HG03442 (cell line): ENCODE data around the gene WNT11.
A peak's percentile ranks its signal among the peaks of the same experiment; 100 is the strongest.

Experiments
- ATAC-seq: cut with Tn5 transposase; IDR thresholded peaks from one replicate; pipeline ENCODE4 v1.9.1; 2021; ENCODE audit warnings: mild to moderate bottlenecking, moderate library complexity; ENCODE audit not compliant: unreplicated experiment

Gene WNT11

DNA sequence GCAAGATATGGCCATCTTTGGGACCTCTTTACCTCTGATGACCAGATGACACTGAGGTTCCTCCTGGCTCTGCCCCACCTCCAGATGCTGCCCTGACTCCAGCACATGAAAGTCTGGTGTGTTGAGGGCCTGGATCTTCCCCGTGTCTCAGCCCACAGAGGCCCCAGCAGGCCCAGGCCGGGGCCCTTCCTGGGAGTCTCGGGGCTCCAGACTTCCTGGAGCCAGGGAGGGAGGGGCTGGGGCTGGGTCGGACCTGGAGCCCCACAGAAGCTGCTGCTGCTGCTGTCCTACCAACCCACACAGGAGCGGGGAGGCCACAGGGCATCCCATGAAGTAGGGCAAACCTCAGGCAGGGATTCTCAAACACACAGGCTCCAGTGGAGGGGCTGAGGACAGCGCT lies 32.2 kb upstream of the WNT11 start:
- no peak for ATAC-seq

DNA sequence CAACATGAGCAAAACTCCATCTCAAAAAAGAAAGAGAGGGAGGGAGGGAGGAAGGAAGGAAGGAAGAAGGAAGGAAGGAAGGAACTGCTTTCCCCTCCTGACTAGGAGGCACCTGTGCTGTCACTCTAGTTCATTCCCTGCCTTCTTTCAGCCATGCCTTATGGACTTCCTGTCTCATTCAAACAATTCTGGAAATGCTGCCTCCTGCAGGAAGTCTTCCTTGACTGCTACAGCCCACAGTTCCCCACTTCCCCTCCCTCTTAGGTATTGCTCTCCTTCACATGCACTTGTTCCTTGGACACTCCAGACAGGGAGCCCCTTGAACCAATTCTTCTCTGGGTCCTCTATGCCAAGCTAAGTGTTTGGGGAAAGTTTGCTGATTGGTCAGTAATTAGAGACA lies 31.6 kb upstream of the WNT11 start:
- no peak for ATAC-seq

DNA sequence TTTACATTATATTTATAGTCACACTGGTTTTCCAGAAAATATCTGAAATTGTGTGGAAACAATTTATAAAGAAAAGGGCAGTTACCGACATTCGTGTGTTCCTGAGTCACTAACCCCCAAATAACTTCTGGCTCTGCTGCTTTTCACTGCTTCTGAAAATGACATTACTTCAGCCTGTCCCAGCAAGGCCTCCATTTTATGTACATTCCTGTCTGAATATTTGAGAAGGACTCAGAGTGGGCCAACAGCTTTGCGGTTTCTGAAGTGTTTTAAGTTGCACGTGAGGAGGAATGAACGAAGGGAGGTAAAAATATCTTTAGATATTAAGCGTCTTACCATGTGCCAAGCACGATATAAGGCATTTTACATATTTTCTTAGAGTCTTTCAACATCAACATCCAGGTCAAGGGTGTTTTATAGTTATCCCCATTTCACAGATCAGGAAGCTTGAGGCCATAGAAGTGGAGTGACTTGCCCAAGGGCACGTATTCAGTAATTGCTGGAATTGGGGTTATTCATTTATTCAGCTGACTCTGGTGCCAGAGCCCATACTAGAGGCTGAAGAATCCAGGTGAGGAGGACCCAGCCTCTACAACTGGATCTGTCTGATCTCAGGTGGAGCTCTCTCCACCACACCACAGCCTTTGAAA lies 30.8 kb upstream of the WNT11 start:
- no peak for ATAC-seq

DNA sequence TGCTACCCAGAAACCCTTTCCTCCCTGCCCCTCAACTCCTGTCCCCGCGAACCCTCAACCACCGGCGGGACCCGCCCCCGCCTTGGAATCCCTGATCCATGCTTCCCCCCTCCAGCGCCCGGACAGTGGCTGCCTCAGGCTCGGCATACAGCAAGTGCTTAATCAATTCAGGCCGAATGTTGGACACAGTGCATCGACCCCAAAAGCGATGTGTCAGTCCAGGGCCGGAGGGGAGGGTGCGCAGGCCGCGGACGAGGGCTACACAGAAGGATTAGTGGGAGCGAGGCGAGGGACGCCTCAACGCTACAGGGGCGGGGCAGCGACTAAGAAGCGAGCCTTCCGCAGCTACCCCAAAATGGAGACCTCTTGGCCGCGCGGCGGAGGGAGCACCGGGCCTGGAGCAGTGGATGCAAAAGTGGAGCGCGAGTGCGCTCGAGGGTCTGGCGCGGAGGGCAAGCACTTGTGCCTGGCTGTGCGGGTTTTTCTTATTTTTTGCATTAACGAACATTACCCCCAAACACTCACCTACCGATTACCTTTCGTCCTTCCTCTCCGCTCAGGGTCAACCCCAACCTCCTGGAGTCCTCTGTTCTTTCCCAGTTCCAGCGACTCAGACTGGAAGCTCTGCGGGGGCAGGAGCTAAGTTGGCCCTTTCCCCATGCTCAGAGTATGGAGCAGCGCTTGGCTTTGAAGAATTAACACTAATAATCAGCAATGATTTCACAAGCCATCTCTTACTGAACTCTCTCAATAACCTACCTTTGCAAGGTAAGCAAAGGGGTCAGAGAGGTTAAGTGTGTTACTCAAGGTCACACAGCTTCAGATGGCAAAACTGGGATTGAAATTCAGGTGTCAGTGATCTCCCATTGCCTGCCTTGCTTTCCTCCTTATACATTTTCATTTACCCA lies 30.0 kb upstream of the WNT11 start:
- ATAC-seq = peak; percentile 22

DNA sequence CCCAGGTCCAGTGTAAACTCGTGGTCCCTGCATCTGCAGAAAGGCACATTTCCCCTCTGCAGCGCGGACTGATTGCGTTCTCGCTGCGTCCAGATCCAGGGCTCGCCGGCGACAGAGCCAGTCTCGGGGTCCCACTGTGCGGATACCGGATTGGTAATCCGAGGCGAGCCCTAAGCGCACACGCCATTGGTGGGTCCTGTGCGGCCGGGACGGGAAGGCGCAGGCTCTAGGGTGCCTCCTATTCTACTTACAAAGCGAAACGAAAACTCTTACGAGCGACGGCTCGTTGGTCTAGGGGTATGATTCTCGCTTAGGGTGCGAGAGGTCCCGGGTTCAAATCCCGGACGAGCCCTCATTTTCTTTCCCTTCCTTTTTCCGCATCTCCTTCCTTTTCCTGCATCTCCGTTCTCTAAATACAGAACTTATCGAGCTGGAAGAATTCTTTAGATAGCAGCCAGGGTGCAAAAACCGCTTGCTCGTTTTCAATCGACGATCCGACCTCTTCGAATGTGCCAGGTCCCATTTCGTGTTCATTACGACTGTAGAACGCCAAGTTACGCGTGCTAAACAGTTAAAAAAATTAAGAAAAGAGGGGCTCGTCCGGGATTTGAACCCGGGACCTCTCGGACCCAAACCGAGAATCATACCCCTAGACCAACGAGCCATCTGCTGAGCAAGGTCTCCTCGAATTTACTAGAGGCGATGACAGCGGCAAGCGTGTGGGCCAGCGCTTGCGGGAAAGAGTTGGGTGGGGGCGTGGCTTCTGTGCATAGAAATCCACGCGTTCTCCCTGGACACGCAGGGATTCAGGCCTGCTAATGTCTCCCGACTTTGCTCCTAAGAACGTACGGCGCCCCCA lies 29.2 kb upstream of the WNT11 start:
- peak; percentile 70 for ATAC-seq

DNA sequence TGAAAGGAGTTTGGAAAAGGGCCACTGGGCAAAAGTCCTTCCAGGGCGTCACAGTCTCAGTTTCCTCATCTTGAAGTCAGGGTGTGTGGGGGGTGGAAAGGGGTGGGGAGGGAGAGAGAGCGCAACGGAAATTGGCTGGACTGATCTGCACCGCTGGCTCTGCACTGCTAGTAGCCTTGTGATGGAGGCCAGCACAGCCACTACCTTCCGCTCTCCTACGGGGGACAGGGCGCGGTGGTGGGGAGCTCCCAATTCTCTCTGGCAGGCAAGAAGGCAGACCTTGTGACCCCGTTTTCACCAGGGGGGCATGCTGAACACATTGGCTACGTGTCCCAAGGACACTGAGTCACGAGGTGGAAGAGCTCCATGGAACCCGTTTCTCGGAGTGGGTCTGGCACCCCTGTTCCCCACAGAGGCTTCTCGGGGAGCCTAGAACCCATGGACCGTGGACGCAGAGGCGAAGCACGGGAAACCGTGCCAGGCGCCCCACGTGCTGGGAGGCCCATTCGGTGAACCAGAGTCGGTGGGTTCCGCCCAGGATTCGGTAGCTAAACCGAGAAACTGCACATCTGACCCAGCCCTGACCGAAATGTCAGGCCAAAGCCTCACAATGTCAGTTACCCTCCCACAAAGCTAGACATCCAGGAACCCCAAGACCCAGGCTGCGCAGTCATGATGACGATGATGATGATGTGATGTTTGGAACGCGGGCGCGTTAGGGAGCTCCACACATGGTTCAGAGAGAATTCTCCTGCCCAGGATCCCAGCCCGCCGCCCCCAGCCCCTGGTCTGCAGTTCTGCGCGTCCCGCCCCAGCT lies 28.3 kb upstream of the WNT11 start:
- peak; percentile 3 for ATAC-seq

DNA sequence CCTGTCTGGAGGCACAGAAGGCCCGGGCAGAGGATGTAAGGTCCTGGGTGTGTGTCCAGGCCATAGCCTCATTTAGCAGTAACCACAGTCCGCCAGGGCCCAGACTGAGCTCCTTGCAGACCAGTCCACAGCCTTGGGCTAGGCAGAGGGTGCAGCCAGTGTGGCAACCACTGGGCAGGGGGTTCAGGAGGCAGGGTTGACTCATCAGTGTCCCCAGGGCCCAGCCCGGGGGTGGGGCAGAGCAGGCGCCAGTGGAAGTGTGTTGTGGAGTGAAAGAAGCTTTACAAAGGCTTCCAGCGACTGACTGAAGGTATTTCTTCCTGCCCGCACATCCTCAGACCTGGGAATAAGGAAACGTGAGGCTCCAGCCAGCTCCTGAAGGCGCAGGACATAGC lies 27.7 kb upstream of the WNT11 start:
- ATAC-seq = no peak

DNA sequence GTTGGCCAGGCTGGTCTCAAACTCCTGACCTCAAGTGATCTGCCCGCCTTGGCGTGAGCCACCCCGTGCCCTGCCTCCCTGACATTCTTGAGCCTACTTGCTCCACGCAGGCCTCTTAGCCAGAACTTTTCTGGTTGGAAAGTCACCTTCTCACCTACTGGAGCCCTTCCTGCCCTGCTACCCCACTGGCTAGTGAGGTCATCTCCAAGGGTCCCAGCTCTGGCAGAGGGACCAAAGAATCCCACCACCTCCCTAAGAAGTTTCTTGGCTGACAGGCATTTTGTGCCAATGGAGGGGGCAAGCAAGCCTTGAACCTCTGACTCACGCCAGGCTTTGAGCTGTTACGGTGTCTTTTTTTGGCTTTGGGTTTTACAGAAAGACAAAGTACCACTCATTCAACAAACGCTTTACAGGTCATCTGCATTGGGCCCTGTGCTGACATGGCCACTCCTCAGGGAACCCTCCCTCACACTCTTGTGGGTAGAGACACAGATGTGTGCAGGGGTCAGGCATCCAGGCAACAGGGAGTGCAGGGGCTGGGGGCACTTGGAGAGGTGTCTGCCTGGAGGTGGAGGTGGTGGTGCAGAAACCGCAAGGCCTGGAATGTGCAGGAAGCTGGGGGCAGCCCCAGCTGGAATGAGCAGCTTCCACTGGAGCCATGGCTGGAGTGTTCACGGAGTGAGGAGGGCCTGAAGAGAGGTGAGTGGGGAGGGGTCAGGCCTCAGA lies 27.1 kb upstream of the WNT11 start:
- no peak for ATAC-seq

DNA sequence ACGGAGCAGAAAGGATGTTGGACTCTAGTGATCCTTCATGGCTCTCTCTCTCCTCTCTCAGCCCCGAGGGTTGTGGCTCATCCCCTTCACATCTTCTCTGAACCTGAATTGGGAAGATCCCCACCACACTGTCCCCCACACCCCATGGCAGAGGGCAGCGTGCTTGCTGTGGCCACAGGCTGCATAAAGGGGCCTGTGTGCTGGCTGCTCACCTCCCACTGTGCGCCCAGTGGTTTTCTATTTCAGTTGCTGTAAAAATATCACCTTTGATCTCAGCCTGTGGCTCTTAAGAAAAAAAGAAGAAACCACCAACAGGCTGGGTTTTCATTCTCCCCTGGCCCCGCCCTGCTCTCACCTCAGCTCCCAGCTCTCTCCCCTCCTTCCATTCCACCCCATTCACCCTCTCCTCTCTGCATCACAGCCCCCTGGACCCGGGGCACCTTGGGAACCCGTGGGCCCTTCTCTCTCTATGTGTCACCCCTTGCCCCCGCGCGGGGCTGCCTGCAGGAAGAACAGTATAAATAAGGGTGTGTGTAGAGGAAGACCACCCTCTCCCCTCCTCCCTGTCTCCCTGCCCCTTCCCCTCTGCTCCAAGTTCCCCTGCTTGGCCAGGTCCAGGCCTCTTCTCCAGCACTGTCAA lies 25.8 kb upstream of the WNT11 start:
- ATAC-seq = no peak

DNA sequence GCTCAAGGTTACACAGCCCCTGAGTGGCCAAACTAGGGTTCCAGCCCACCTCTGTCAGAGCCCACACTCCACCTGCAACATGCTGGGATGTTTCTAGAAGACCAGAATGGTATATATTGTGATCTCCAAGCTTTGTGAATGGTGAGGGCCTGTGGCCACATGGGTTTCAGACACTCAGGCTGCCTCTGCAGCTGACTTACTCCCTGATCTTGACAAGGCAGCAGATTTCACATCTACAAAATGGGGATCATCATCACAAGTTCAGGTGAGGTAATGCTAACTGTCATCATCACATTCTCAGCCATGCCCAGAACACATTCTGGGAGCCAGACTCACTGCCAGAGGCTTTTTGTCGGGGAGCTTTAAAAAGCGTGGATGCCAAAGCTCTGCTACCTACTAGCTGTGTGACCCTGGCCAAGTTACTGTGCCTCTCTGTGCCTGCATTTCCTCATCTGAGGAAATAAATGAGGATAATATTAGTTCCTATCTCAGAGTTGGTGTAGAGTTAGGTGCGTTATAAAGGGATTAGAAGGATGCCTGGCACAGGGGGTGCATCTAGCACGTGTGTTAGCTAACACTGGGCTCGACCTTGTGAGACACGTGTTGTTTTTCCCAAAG lies 24.9 kb upstream of the WNT11 start:
- no peak for ATAC-seq

DNA sequence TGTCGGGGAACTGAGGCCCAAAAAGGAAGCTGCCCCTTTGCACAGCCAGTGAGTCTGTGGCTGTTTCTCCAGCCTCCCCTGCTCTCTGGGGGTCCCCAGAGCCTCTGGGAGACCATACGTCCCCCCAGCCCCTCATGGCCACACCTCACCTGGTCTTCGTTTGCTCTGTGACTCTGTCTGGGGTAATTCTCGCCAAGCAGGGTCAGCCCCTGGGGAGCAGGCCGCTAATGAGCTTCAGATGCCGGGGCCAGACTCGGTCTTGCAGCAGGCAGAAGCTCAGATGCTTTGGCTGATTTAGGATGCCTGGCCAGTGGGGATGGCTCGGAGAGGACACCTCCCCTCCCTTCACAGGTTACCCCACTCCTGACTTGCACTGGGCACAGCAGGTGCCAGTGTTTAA lies 24.1 kb upstream of the WNT11 start:
- no peak for ATAC-seq

DNA sequence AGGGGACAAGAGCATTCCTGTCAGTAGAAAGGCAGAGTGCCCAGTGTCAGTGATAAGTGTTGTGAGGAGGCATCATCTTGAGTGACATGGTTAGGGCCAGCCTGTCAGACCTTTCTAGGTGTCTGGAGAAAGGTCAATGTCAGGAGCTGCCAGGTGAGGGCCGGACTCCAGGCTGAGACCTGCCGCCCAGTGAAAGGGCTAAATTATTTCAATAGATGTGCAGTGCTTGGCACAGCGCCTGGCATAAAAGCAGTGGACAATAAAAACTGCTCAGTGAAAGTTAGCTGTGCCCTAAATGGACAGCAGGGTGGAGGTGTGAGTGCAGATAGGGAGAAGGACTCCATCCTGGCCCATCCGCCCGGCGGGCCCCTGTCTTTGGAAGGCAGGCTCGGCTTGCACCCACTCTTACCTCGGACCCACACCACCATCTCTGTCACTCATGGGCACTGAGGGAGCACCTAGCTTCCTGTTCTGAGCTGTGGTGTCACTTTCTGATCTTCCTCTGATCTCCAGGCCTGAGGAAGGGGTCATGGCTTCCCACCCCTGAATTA lies 23.5 kb upstream of the WNT11 start:
- ATAC-seq = no peak

DNA sequence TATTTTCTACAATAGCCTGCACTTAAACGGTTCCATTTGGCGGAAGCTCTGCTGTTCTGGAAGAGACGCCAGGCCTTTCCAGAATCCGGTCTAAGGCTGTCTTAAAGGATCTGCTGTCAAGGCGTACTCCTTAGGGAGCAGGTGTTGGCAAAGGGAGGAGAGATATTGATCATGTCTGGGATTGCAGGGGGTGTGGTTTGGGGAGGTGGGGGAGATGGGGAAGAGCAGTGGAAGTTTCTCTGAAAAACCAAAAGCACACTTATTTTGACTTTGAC lies 22.5 kb upstream of the WNT11 start:
- ATAC-seq = no peak

DNA sequence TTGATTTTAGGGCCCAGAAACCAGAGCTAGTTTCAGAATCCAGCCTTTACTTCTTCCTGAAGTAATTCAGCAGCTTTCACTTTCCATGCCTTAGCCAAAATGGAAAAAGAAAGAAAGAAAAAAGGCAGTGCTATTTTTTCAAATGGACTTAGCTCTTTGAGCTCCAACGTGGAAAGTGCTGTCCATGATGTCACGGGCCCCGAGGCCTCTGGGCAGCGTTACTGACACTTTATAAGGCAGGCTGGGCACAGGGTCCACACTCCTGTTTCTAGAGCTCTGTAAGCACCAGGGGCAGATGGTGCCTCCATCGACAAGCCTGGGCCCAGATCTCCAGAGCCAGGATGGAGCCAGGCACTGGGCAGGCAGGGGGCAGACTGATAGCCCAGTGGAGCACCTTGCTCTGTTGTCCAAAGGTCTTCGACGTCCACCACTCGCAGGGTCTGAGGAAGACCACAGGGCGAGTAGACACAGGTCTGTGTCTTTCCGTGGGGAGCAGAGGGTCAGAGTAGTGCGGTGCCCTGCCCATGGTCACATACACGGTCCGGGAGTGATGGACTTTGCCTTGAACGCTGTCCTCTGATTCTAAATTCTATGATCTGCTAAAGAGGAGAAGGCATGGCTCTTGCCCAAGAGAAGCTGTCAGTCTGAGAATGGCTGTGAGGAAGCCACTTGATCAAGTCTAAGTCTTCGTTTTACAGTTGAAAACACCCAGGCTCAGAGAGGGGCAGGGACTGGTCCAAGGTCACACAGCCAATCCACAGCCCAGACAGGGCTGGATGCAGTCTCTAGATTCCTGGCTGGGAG lies 22.0 kb upstream of the WNT11 start:
- ATAC-seq = no peak

DNA sequence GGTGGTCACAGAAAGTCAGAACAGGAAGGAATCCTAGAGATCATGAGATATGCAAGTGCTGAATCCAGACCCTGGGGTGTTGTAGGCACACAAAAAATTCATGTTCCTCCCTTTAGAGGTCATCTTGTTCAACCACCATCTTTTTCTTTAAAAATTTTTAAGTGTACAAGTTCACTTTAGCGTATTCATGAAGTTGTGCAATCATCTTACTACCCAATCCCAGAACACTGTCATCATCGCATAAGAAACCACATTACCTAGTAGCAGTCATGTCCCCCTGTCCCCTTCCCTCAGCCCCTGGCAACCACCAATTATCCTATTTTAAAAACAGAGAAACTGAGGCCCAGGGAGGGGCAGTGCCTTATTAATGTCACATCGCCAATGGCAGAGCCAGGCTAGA lies 20.3 kb upstream of the WNT11 start:
- ATAC-seq = no peak

DNA sequence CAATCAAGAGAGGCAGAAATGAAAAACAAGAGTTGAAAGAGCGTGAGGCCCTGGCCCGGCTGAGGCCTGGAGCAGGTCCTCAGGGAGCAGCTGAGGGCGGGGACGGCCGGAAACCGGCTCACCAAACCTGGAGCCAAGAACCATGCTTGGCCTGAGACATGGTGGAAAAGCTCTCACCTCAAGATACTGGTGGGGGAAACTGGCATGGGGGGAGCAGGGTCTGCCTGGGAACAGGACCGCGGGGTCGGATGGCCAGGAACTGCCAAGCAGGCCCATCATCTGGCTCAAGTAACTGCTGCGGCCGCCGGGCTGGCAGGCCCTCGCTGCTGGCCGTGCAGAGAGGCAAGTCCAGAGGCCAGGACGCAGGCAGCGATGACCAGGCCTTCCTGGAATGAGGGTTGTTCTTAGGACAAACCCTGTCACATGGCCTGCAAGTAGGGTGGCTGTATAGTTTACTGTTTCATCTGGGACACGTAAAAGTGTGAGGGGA lies 18.9 kb upstream of the WNT11 start:
- no peak for ATAC-seq

DNA sequence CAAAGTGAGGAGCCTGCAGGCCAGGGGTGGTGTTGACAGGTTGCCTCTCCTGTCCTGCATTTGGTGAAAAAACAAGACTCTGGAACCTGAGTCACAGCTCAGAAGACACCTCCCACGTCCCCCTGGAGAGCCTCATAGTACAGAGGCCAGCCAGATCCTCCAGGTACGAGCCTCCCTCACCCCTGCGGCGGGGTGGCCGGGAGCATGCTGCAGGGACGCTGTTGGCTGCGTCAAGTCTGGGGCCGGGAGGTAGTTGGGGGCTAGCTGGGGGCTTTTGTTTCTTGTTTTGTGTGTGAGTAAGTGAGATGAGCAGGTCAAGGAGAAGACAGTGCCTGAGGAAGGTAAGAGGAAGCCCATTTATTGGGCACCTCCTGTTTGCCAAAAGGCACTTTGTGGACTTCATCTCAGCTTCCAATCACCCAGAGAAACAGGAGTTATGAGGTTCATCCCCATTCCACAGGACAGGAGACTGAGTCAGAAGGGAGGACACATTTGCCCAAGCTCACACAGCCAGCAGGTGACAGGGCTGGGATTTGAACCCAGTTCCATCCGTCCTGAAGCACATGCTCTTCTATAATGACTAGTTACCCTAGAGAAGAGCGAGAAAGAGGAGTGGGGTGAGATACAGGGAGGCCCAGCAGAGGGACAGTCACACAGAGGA lies 18.3 kb upstream of the WNT11 start:
- no peak for ATAC-seq

DNA sequence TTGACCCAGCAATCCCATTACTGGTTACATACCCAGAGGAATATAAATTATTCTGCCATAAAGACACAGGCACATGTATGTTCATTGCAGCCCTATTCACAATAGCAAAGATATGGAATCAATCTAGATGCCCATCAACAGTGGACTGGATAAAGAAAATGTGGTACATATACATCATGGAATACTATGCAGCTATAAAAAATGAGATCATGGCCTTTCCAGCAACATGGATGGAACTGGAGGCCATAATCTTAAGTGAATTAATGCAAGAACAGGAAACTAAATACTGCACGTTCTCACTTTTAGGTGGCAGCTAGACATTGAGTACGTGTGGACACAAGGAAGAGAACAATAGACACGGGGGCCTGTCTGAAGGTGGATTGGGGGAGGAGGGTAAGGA lies 15.1 kb upstream of the WNT11 start:
- no peak for ATAC-seq
